CD4-positive, alpha-beta memory T cell (primary cell): ENCODE data around the gene CDKN2B. TPM values are rescaled to one million over a fixed set of nuclear protein-coding genes. Genes with fewer than 3 reads are reported as not detected.

Experiments
- CTCF ChIA-PET: fragments of 350-600 bp; sonication (Branson Sonifier 250); formaldehyde crosslinking; loops from one replicate; lab custom pipeline; 2021; ENCODE audit warnings: inconsistent platforms; ENCODE audit not compliant: partially characterized antibody; lab: Charles Lee
- POLR2A ChIA-PET: fragments of 350-600 bp; sonication (Branson Sonifier 250); formaldehyde crosslinking; loops from one replicate; lab custom pipeline; 2021; ENCODE audit not compliant: partially characterized antibody; lab: Charles Lee
- DNase-seq, 5 donors: peaks; one replicate each; pipeline versions ENCODE4 v3.0.0 to v3.0.0-alpha.2; 2020 to 2022; ENCODE audit warnings: mixed read lengths in 1 of 5
- H3K27ac ChIP-seq: one replicate; pipeline ENCODE4 v1.7.0; 2013; ENCODE audit warnings: low read depth, low read length
- H3K27me3 ChIP-seq: 2 replicates; pipeline ENCODE4 v1.7.0; 2013; ENCODE audit warnings: mild to moderate bottlenecking, low read length, moderate library complexity; ENCODE audit not compliant: insufficient read depth
- H3K36me3 ChIP-seq: 2 replicates; pipeline ENCODE4 v1.7.0; 2013; ENCODE audit warnings: mild to moderate bottlenecking, low read length, moderate library complexity; ENCODE audit not compliant: insufficient read depth
- H3K4me1 ChIP-seq: 2 replicates; pipeline ENCODE4 v1.7.0; 2013; ENCODE audit warnings: mild to moderate bottlenecking, low read length, moderate library complexity; ENCODE audit not compliant: insufficient read depth
- H3K4me3 ChIP-seq, 2 donors: one replicate each; pipeline ENCODE4 v1.7.0; 2013; ENCODE audit warnings: low read length in 2 of 2, mild to moderate bottlenecking in 1 of 2
- H3K9me3 ChIP-seq, 2 donors: one replicate each; pipeline ENCODE4 v1.7.0; 2013; ENCODE audit warnings: low read length in 2 of 2, control low read depth in 1 of 2; ENCODE audit not compliant: control insufficient read depth in 1 of 2
- H3K27ac Mint-ChIP-seq, 7 donors: one replicate each; pipeline ENCODE4 v1.8.0; 2020 to 2021; ENCODE audit warnings: mixed read lengths in 7 of 7, mild to moderate bottlenecking in 6 of 7, inconsistent platforms in 3 of 7, moderate library complexity in 3 of 7
- H3K27me3 Mint-ChIP-seq, 2 donors: one replicate each; pipeline ENCODE4 v1.8.0; 2020 to 2021; ENCODE audit warnings: mixed read lengths in 2 of 2
- H3K36me3 Mint-ChIP-seq, 2 donors: one replicate each; pipeline ENCODE4 v1.8.0; 2020 to 2021; ENCODE audit warnings: mixed read lengths in 2 of 2, inconsistent platforms in 1 of 2, mild to moderate bottlenecking in 1 of 2
- H3K4me1 Mint-ChIP-seq, 4 donors: one replicate each; pipeline ENCODE4 v1.8.0; 2020 to 2021; ENCODE audit warnings: mixed read lengths in 4 of 4, mild to moderate bottlenecking in 1 of 4
- H3K4me3 Mint-ChIP-seq, 8 donors: one replicate each; pipeline ENCODE4 v1.8.0; 2020 to 2021; ENCODE audit warnings: mixed read lengths in 8 of 8, mild to moderate bottlenecking in 7 of 8, moderate library complexity in 6 of 8, inconsistent platforms in 3 of 8
- H3K9me3 Mint-ChIP-seq, 8 donors: one replicate each; pipeline ENCODE4 v1.8.0; 2020 to 2021; ENCODE audit warnings: mixed read lengths in 8 of 8, mild to moderate bottlenecking in 5 of 8, inconsistent platforms in 3 of 8, moderate library complexity in 1 of 8
- intact Hi-C: fragments of 100-400 bp; cut with micrococcal nuclease; formaldehyde crosslinking; loops from one replicate; pipeline ENCODE4 v1.15.1; 2023
- polyA plus RNA-seq, 2 donors: library from polyadenylated mRNA; unstranded; fragments of 300-500 nt; fragmentation: Illumina TruSeq; gene quantifications; one replicate each; pipeline ENCODE4 v1.2.3, GENCODE V29; 2021
- total RNA-seq, 2 experiments: library from RNA; stranded (reverse); gene quantifications; one replicate each; pipeline ENCODE4 v1.2.3, GENCODE V29; 2021

CDKN2B gene
- total and polyA plus RNA-seq, 4 experiments from 2014 or later: 0.26 to 2.1 (median 0.64) TPM

GRCh38 chr9:21974343-21974721, 34.8 kb downstream of the CDKN2B start:
- intact Hi-C loops: loop anchor here (2.0 kb wide), 1 partner anchor 20 kb away; the partner anchor contains the start of genes CDKN2A and CDKN2B-AS1
- DNase-seq: peak in 1 of 5 donors; percentile 33
- peak overlapping the region; percentile 62 to 86 (median 80) for H3K4me3 Mint-ChIP-seq
- H3K27ac ChIP-seq: no peak overlapping the region
- H3K4me1 Mint-ChIP-seq: peaks cover 14 to 28% (median 19%) of the 10 kb centered on the region in 4 donors
- peaks cover 2 to 32% (median 18%) of the 10 kb centered on the region in 8 donors for H3K9me3 Mint-ChIP-seq
- peak overlapping the region in 1 of 2 donors; percentile 48 for H3K4me3 ChIP-seq
- CTCF ChIA-PET: interaction anchor here (1.2 kb wide), 1 partner anchor 34 kb away, joined by 3 read pairs; no protein-coding TSS in a partner anchor
- no peaks in the 10 kb centered on the region for H3K36me3 ChIP-seq
- peaks cover 72 to 79% of the 10 kb centered on the region in 2 donors for H3K27me3 Mint-ChIP-seq
- peaks cover 83% of the 10 kb centered on the region for H3K27me3 ChIP-seq
- H3K27ac Mint-ChIP-seq: peak overlapping the region in 3 of 7 donors; percentile 64 to 78 (median 68)
- peaks cover 24% of the 10 kb centered on the region for H3K4me1 ChIP-seq
- peaks cover under 1 to 4% of the 10 kb centered on the region in 2 donors for H3K36me3 Mint-ChIP-seq
- POLR2A ChIA-PET: no interaction called here
- H3K9me3 ChIP-seq: no peaks in the 10 kb centered on the region

GRCh38 chr9:21972361-21972760, 36.7 kb downstream of the CDKN2B start:
- Mint-ChIP-seq H3K36me3 (peaks cover 5 to 11% of the 10 kb centered on the region in 2 donors), H3K27ac (peak overlapping the region in 2 of 7 donors; percentile 17 to 68), H3K27me3 (peaks cover 75 to 84% of the 10 kb centered on the region in 2 donors), H3K4me1 (peaks cover 16 to 42% (median 27%) of the 10 kb centered on the region in 4 donors), H3K4me3 (no peak overlapping the region), H3K9me3 (peaks cover 2 to 49% (median 36%) of the 10 kb centered on the region in 8 donors)
- H3K4me3 ChIP-seq: no peak overlapping the region
- POLR2A ChIA-PET: interaction anchor here (1.5 kb wide), 1 partner anchor 37 kb away, joined by 5 read pairs; the partner anchor contains the start of gene CDKN2B
- peaks cover 88% of the 10 kb centered on the region for H3K27me3 ChIP-seq
- CTCF ChIA-PET: interaction anchor here (5.1 kb wide), 1 partner anchor 36 kb away, joined by 39 read pairs; the partner anchor contains the start of gene CDKN2B
- no peaks in the 10 kb centered on the region for H3K9me3 ChIP-seq
- intact Hi-C loops: no loop called here
- no peaks in the 10 kb centered on the region for H3K36me3 ChIP-seq
- DNase-seq: no peak
- H3K27ac ChIP-seq: no peak overlapping the region
- peaks cover 32% of the 10 kb centered on the region for H3K4me1 ChIP-seq

GRCh38 chr9:21970800-21971640, 38.1 kb downstream of the CDKN2B start:
- peaks cover 86% of the 10 kb centered on the region for H3K27me3 ChIP-seq
- H3K4me1 Mint-ChIP-seq: peaks cover 18 to 50% (median 30%) of the 10 kb centered on the region in 4 donors
- peaks cover 76 to 85% of the 10 kb centered on the region in 2 donors for H3K27me3 Mint-ChIP-seq
- peak overlapping the region in 4 of 7 donors; percentile 19 to 81 (median 62) for H3K27ac Mint-ChIP-seq
- H3K4me3 ChIP-seq: no peak overlapping the region
- ChIA-PET CTCF (interaction anchor here (0.9 to 5.1 kb wide), 4 partner anchors 20 to 776 kb away, joined by 3 to 39 read pairs (median 4); partner anchors contain the start of gene CDKN2B), POLR2A (interaction anchor here (1.0 to 1.9 kb wide), 4 partner anchors 9 to 37 kb away, joined by 3 to 6 read pairs (median 4); partner anchors contain the start of genes CDKN2B and CDKN2B-AS1)
- H3K9me3 ChIP-seq: no peaks in the 10 kb centered on the region
- H3K9me3 Mint-ChIP-seq: peaks cover 2 to 54% (median 43%) of the 10 kb centered on the region in 8 donors
- H3K27ac ChIP-seq: no peak overlapping the region
- peaks cover 29% of the 10 kb centered on the region for H3K4me1 ChIP-seq
- intact Hi-C loops: no loop called here
- DNase-seq: no peak
- no peaks in the 10 kb centered on the region for H3K36me3 ChIP-seq
- H3K4me3 Mint-ChIP-seq: peak overlapping the region in 4 of 8 donors; percentile 6 to 42 (median 12)
- H3K36me3 Mint-ChIP-seq: peaks cover 8 to 11% of the 10 kb centered on the region in 2 donors

GRCh38 chr9:21969951-21970799, 38.9 kb downstream of the CDKN2B start:
- Histone ChIP-seq H3K9me3 (no peaks in the 10 kb centered on the region), H3K36me3 (no peaks in the 10 kb centered on the region), H3K27me3 (peaks cover 86% of the 10 kb centered on the region), H3K27ac (no peak overlapping the region), H3K4me3 (no peak overlapping the region), H3K4me1 (peaks cover 29% of the 10 kb centered on the region)
- Mint-ChIP-seq H3K4me3 (peak overlapping the region in 5 of 8 donors; percentile 6 to 74 (median 35)), H3K27ac (peak overlapping the region in 4 of 7 donors; percentile 41 to 80 (median 60)), H3K9me3 (peaks cover 2 to 56% (median 43%) of the 10 kb centered on the region in 8 donors), H3K4me1 (peaks cover 20 to 50% (median 33%) of the 10 kb centered on the region in 4 donors), H3K27me3 (peaks cover 76 to 85% of the 10 kb centered on the region in 2 donors), H3K36me3 (peaks cover 8 to 11% of the 10 kb centered on the region in 2 donors)
- no peak for DNase-seq
- intact Hi-C loops: loop anchor here (5.0 kb wide), 2 partner anchors 37 to 48 kb away; partner anchors contain the start of gene CDKN2B
- POLR2A ChIA-PET: interaction anchor here (1.3 to 1.9 kb wide), 3 partner anchors 10 to 38 kb away, joined by 3 to 6 read pairs (median 4); partner anchors contain the start of gene CDKN2B
- CTCF ChIA-PET: interaction anchor here (1.0 to 5.1 kb wide), 3 partner anchors 21 to 115 kb away, joined by 3 to 39 read pairs (median 4); partner anchors contain the start of gene CDKN2B

DNA sequence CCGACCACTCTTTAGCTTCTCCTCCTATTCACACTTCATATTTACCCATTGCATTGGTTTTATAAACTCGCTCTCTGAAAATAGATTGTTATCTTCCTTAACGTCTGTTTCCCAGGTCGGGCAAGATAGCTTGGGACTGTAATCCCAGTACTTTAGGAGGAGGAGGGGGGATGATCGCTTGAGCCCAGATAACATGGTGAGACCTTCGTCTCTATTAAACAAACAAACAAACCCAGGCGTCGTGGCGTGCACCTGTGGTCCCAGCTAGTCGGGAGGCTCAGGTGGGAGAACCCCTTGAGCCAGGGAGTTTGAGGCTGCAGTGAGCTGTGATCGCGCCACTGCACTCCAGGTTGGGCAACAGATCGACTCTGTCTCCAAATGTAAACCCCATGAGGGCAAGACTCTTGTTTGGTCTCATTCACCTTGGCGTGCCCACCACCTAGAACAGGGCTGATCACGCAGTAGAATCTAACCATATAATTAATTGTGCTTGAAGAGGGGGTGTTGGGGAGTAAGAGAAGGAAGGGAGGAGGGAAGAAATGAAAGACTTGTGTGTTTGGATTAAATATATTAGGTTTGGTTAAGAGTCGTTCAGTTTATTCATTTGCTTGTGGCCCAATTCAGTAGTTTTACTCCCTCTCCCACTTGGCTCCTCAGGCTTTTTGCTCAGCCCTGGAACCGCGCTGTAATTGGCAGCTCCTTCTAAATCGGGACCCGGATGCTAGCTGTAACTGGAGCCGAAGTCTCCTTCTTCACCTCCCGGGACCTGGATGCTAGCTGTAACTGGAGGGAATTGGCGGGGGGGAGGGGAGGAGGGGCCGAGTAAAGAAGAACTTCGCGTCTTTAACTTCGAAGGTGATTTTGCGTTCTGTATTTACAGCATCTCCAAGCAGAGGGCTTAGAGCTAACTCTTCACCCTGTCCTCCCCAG, 39.8 kb downstream of the CDKN2B start:
- peak overlapping the region in 5 of 7 donors; percentile 31 to 96 (median 85) for H3K27ac Mint-ChIP-seq
- no peak for DNase-seq
- Histone ChIP-seq H3K27me3 (peaks cover 87% of the 10 kb centered on the region), H3K4me3 (no peak overlapping the region), H3K36me3 (no peaks in the 10 kb centered on the region), H3K4me1 (peaks cover 28% of the 10 kb centered on the region), H3K27ac (no peak overlapping the region), H3K9me3 (no peaks in the 10 kb centered on the region)
- peaks cover 77 to 84% of the 10 kb centered on the region in 2 donors for H3K27me3 Mint-ChIP-seq
- ChIA-PET CTCF (interaction anchor here (1.2 to 5.1 kb wide), 4 partner anchors 22 to 155 kb away, joined by 4 to 39 read pairs (median 6); partner anchors contain the start of genes CDKN2A, CDKN2B and CDKN2B-AS1), POLR2A (interaction anchor here (1.2 to 1.9 kb wide), 3 partner anchors 25 to 50 kb away, joined by 4 to 6 read pairs (median 4); partner anchors contain the start of genes CDKN2A, CDKN2B and CDKN2B-AS1)
- H3K4me3 Mint-ChIP-seq: peak overlapping the region in 7 of 8 donors; percentile 2 to 70 (median 36)
- intact Hi-C loops: loop anchor here (5.0 kb wide), 2 partner anchors 38 to 47 kb away; partner anchors contain the start of gene CDKN2B
- H3K4me1 Mint-ChIP-seq: peaks cover 17 to 44% (median 32%) of the 10 kb centered on the region in 4 donors
- peaks cover 2 to 55% (median 46%) of the 10 kb centered on the region in 8 donors for H3K9me3 Mint-ChIP-seq
- peaks cover 8 to 11% of the 10 kb centered on the region in 2 donors for H3K36me3 Mint-ChIP-seq
